GM18861 (cell line): Measurements from ENCODE around the gene CD2BP2.
"Not testable (repeated sequence)": the region's sequence is repeated elsewhere in the genome, so short reads cannot be mapped to it uniquely, and the experiment has no call there.

ENCODE experiments used
- ATAC-seq: cut with Tn5 transposase; IDR thresholded peaks from one replicate; pipeline ENCODE4 v1.9.1; 2021; ENCODE audit not compliant: unreplicated experiment

Gene CD2BP2

DNA sequence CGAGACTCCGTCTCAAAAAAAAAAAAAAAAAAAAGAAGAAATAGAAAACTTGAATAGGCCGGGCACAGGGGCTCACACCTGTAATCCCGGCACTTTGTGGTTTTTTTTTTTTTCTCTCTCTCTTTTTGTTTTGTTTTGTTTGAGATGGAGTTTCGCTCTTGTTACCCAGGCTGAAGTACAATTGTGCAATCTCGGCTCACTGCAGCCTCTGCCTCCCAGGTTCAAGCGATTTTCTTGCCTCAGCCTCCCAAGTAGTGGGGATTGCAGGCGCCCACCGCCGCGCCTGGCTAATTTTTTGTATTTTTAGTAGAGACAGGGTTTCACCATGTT is 11.7 kb downstream of the CD2BP2 start:
- not testable (repeated sequence) for ATAC-seq

DNA sequence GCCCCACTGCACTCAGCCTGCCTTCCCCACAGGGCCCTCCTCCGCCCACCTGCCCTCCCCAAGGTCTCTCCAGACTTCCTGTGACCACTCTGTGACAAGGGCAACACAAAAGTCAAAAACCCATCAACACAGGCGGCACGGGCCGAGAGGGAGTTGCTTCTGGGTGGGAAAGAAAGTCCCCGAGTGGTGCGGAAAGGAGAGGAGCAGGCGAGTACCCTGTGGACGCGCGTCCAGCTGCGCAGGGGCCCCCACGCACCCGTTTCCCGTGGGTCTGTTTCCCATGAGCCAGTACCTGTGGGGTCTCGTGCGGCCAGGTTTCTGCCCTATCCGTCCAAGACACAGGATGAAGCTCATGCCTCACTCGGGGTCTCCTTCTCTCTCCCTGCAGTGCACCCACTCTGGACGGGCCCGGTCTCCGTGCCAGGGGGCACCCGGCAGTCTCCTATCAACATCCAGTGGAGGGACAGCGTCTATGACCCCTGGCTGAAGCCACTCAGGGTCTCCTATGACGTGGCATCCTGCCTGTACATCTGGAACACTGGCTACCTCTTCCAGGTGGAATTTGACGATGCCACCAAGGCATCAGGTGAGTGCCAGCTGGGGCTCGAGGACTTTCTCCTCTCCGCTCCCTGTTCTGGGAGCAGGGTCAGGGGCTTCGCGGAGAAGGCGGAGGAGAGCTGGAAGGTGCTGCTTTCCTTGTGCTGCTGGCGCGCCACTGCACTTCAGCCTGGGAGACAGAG is 12.2 kb downstream of the CD2BP2 start:
- no peak for ATAC-seq

- not testable (repeated sequence) for ATAC-seq
Observed at GRCh38 chr16:30341971-30342370, 13.1 kb downstream of the CD2BP2 start.

- ATAC-seq: no peak
Observed at GRCh38 chr16:30340621-30341020, 14.5 kb downstream of the CD2BP2 start.

- not testable (repeated sequence) for ATAC-seq
Observed at GRCh38 chr16:30338715-30339114, 16.4 kb downstream of the CD2BP2 start.

GRCh38 chr16:30337964-30338357 is 17.1 kb downstream of the CD2BP2 start:
- not testable (repeated sequence) for ATAC-seq

DNA sequence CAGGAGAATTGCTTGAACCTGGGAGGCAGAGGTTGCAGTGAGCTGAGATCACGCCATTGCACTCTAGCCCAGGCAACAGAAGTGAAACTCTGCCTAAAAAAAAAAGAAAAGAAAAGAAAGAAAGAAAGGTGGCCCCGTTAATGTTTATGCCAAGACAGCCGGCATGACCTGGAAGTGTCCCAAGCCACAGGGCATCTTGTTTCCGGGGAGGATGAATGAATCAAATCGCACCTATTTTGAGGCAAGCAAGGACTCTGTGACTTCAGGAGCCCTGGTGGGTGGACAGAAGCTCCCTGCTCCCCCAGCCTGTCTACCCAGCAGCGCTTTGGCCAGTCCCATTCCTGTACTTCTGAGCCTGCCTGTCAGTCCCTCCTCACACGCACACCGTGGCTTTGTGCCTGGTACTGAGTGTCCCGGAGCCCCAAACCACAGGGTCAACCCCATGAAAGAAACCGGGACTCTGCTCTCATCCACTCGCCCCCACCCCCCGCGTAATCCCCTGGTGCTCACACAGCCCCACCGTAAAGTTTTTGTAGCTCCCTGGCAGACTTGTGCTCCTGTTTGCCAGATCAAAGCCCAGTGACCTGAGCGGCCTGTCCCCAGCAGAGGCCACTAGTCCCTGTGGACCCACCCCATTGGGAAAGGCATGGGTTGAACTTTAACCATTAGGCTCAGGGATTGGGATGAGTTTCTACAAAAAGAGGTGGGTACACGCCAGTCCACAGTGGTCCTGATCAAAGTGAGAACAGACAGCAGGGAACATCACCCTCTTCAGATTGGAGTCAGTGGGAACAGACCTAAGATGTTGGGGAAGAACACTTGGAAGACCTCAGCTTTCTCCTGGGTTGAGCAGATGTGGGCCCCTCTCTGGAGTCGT is 19.3 kb downstream of the CD2BP2 start:
- ATAC-seq: no peak

GRCh38 chr16:30335028-30335597 is 20.0 kb downstream of the CD2BP2 start:
- peak; percentile 53 for ATAC-seq

DNA sequence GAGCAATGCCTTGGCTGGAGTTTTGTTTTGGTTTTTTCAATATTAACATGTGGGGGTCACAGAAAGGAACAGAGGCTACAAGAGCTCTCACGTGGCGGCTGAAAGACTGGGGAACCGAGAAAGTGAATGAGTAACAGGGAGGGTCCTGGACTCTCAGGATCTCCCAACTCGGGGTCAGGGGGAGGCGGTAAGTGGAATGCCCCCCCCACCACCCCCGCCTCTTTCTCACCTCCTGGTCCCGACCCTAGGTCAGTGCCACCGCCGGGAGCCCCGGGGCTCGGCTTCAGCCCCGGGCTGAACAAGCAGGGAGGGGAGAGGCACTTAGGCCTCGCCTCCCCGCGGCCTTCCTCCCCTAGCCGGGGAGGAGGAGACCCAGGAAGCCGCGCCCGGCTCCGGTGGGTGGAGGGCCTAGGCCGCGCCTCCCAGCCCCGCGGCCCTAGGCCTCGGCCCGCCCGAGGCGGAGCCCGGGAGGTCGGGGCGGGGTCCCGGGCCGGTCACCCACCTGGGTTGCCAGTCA is 20.6 kb downstream of the CD2BP2 start:
- peak; percentile 77 for ATAC-seq

DNA sequence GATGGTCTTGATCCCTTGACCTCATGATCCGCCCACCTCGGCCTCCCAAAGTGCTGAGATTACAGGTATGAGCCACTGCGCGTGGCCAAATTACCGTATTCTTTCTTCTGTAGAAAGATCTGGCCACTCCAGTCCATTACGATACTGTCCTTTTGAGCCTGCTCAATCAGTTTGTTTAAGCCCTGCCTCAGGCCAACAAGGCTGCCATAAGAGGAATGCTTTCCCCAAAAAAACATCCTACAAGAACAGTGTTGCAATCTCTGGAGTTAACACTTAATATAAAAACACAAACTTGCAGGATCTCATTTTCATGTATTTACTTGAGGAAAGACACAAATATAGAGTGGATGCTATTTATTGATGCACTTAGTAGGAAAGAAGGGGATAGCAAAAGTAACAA is 30.9 kb downstream of the CD2BP2 start:
- not testable (repeated sequence) for ATAC-seq

GRCh38 chr16:30318647-30319046 is 36.5 kb downstream of the CD2BP2 start:
- not testable (repeated sequence) for ATAC-seq

DNA sequence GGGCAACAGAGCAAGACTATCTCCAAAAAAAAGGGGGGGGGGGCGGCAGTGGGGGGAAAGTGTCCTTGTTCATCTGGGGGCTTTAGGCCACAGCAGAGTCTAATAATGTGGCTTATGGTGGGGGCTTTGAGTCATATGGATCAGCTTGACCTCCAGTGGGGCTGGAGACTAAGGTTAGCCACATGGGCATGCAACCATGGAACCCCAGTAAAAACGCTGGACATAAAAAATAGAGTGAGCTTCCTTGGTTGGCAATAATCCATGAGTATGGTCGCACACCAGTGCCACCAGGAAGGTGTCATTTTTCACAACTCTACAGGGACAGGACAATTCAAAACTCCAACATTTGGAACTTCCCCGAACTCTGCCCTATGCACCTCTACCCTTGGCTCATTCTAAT is 44.2 kb downstream of the CD2BP2 start:
- not testable (repeated sequence) for ATAC-seq

DNA sequence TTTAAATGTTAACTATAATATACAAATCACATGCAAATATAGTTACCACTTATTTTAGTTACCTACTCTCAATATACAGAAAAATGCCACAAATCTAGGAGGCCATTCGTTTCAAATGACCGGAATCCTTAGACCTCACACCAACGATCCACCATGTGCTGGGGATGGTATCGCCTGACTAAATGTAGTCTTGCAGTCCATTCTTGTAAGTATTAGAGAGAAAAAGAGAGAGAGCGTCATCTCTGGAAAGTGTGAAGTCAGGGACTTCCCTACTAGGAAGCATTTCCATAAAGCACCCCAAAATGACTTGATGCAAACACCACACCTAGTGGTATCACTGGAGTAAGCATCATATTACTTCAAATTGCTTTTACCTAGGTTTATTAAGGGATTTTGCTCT is 45.9 kb downstream of the CD2BP2 start:
- ATAC-seq: not testable (repeated sequence)
